ENCODE results near the gene TSPAN18. TPM values are rescaled to one million over a fixed set of nuclear protein-coding genes. Genes with fewer than 3 reads are reported as not detected.

Gene TSPAN18
- total RNA-seq, 1 experiment from 2014 or later = 1.8 TPM

GRCh38 chr11:44754876-44755555, 28.3 kb downstream of the TSPAN18 start:
- H4K20me1 ChIP-seq (ENCODE audit: insufficient read depth, low read depth, low read length) = no peaks in the 10 kb centered on the region
- no peak overlapping the region for H3K27ac ChIP-seq (ENCODE audit: low read length)
- no peaks in the 10 kb centered on the region for H3K36me3 ChIP-seq (ENCODE audit: insufficient read depth, low read length)
- H3K79me2 ChIP-seq (ENCODE audit: low read length) = no peaks in the 10 kb centered on the region
- H3K27me3 ChIP-seq (ENCODE audit: low read length) = 0 out of 2 replicates have a peak, but pooled peaks cover 6% of the 10 kb centered on the region
- no peaks in the 10 kb centered on the region for H3K9me2 ChIP-seq (replicated peaks; ENCODE audit: insufficient read depth, low read length)
- no peak overlapping the region for H3K4me2 ChIP-seq (ENCODE audit: low read depth, low read length, poor library complexity, severe bottlenecking)
- H3K4me1 ChIP-seq (ENCODE audit: low read length) = no peaks in the 10 kb centered on the region
- H3K9ac ChIP-seq (ENCODE audit: low read length) = no peak overlapping the region
- no peak overlapping the region for H2AFZ ChIP-seq (ENCODE audit: low read length)
- no peak for DNase-seq
- peaks cover 10% of the 10 kb centered on the region for H3K9me3 ChIP-seq (ENCODE audit: low read length)
- no peak overlapping the region for H3K4me3 ChIP-seq (ENCODE audit: low read length)

- Histone ChIP-seq H3K79me2 (ENCODE audit: low read length) (no peaks in the 10 kb centered on the region), H3K9ac (ENCODE audit: low read length) (no peak overlapping the region), H3K27me3 (ENCODE audit: low read length) (0 out of 2 replicates have a peak, but pooled peaks cover 6% of the 10 kb centered on the region), H3K9me2 (replicated peaks; ENCODE audit: insufficient read depth, low read length) (no peaks in the 10 kb centered on the region), H3K36me3 (ENCODE audit: insufficient read depth, low read length) (no peaks in the 10 kb centered on the region), H3K27ac (ENCODE audit: low read length) (no peak overlapping the region), H3K4me3 (ENCODE audit: low read length) (no peak overlapping the region), H3K9me3 (ENCODE audit: low read length) (peaks cover 10% of the 10 kb centered on the region), H2AFZ (ENCODE audit: low read length) (no peak overlapping the region), H3K4me2 (ENCODE audit: low read depth, low read length, poor library complexity, severe bottlenecking) (no peak overlapping the region), H4K20me1 (ENCODE audit: insufficient read depth, low read depth, low read length) (no peaks in the 10 kb centered on the region), H3K4me1 (ENCODE audit: low read length) (no peaks in the 10 kb centered on the region)
- no peak for DNase-seq
Measured at GRCh38 chr11:44755556-44756523, 29.1 kb downstream of the TSPAN18 start.

- no peak for DNase-seq
- no peak overlapping the region for H3K9ac ChIP-seq (ENCODE audit: low read length)
- 0 out of 2 replicates have a peak, but pooled peaks cover 6% of the 10 kb centered on the region for H3K27me3 ChIP-seq (ENCODE audit: low read length)
- no peaks in the 10 kb centered on the region for H3K4me1 ChIP-seq (ENCODE audit: low read length)
- peaks cover 10% of the 10 kb centered on the region for H3K9me3 ChIP-seq (ENCODE audit: low read length)
- no peaks in the 10 kb centered on the region for H3K36me3 ChIP-seq (ENCODE audit: insufficient read depth, low read length)
- H2AFZ ChIP-seq (ENCODE audit: low read length) = no peak overlapping the region
- no peaks in the 10 kb centered on the region for H3K9me2 ChIP-seq (replicated peaks; ENCODE audit: insufficient read depth, low read length)
- no peak overlapping the region for H3K4me2 ChIP-seq (ENCODE audit: low read depth, low read length, poor library complexity, severe bottlenecking)
- H3K27ac ChIP-seq (ENCODE audit: low read length) = no peak overlapping the region
- no peaks in the 10 kb centered on the region for H3K79me2 ChIP-seq (ENCODE audit: low read length)
- H4K20me1 ChIP-seq (ENCODE audit: insufficient read depth, low read depth, low read length) = no peaks in the 10 kb centered on the region
- no peak overlapping the region for H3K4me3 ChIP-seq (ENCODE audit: low read length)
Measured at GRCh38 chr11:44758983-44759382, 32.2 kb downstream of the TSPAN18 start.

- Histone ChIP-seq H3K9me3 (ENCODE audit: low read length) (peaks cover 10% of the 10 kb centered on the region), H3K79me2 (ENCODE audit: low read length) (no peaks in the 10 kb centered on the region), H3K36me3 (ENCODE audit: insufficient read depth, low read length) (no peaks in the 10 kb centered on the region), H3K27me3 (ENCODE audit: low read length) (0 out of 2 replicates have a peak, but pooled peaks cover 6% of the 10 kb centered on the region), H3K9ac (ENCODE audit: low read length) (no peak overlapping the region), H3K4me3 (ENCODE audit: low read length) (no peak overlapping the region), H3K9me2 (replicated peaks; ENCODE audit: insufficient read depth, low read length) (no peaks in the 10 kb centered on the region), H2AFZ (ENCODE audit: low read length) (no peak overlapping the region), H4K20me1 (ENCODE audit: insufficient read depth, low read depth, low read length) (no peaks in the 10 kb centered on the region), H3K4me1 (ENCODE audit: low read length) (no peaks in the 10 kb centered on the region), H3K27ac (ENCODE audit: low read length) (no peak overlapping the region), H3K4me2 (ENCODE audit: low read depth, low read length, poor library complexity, severe bottlenecking) (no peak overlapping the region)
- no peak for DNase-seq
Measured at GRCh38 chr11:44759743-44760476, 33.1 kb downstream of the TSPAN18 start.

GRCh38 chr11:44760477-44760872, 33.7 kb downstream of the TSPAN18 start:
- H3K4me3 ChIP-seq (ENCODE audit: low read length) = no peak overlapping the region
- H3K9me3 ChIP-seq (ENCODE audit: low read length) = peaks cover 10% of the 10 kb centered on the region
- no peak overlapping the region for H3K27ac ChIP-seq (ENCODE audit: low read length)
- no peak overlapping the region for H2AFZ ChIP-seq (ENCODE audit: low read length)
- H4K20me1 ChIP-seq (ENCODE audit: insufficient read depth, low read depth, low read length) = no peaks in the 10 kb centered on the region
- H3K9ac ChIP-seq (ENCODE audit: low read length) = no peak overlapping the region
- no peaks in the 10 kb centered on the region for H3K79me2 ChIP-seq (ENCODE audit: low read length)
- H3K4me1 ChIP-seq (ENCODE audit: low read length) = no peaks in the 10 kb centered on the region
- H3K4me2 ChIP-seq (ENCODE audit: low read depth, low read length, poor library complexity, severe bottlenecking) = no peak overlapping the region
- H3K36me3 ChIP-seq (ENCODE audit: insufficient read depth, low read length) = no peaks in the 10 kb centered on the region
- H3K9me2 ChIP-seq (replicated peaks; ENCODE audit: insufficient read depth, low read length) = no peaks in the 10 kb centered on the region
- H3K27me3 ChIP-seq (ENCODE audit: low read length) = 0 out of 2 replicates have a peak, but pooled peaks cover 6% of the 10 kb centered on the region
- no peak for DNase-seq

GRCh38 chr11:44760917-44761550, 34.3 kb downstream of the TSPAN18 start:
- peak; percentile 53 for DNase-seq
- 0 out of 2 replicates have a peak, but pooled peaks cover 6% of the 10 kb centered on the region for H3K27me3 ChIP-seq (ENCODE audit: low read length)
- no peak overlapping the region for H3K4me2 ChIP-seq (ENCODE audit: low read depth, low read length, poor library complexity, severe bottlenecking)
- H2AFZ ChIP-seq (ENCODE audit: low read length) = no peak overlapping the region
- H3K27ac ChIP-seq (ENCODE audit: low read length) = no peak overlapping the region
- H3K4me1 ChIP-seq (ENCODE audit: low read length) = no peaks in the 10 kb centered on the region
- no peak overlapping the region for H3K9ac ChIP-seq (ENCODE audit: low read length)
- H3K9me3 ChIP-seq (ENCODE audit: low read length) = peaks cover 10% of the 10 kb centered on the region
- H3K9me2 ChIP-seq (replicated peaks; ENCODE audit: insufficient read depth, low read length) = no peaks in the 10 kb centered on the region
- no peak overlapping the region for H3K4me3 ChIP-seq (ENCODE audit: low read length)
- no peaks in the 10 kb centered on the region for H3K79me2 ChIP-seq (ENCODE audit: low read length)
- no peaks in the 10 kb centered on the region for H4K20me1 ChIP-seq (ENCODE audit: insufficient read depth, low read depth, low read length)
- no peaks in the 10 kb centered on the region for H3K36me3 ChIP-seq (ENCODE audit: insufficient read depth, low read length)

GRCh38 chr11:44761551-44761961, 34.8 kb downstream of the TSPAN18 start:
- H3K9me2 ChIP-seq (replicated peaks; ENCODE audit: insufficient read depth, low read length) = no peaks in the 10 kb centered on the region
- H3K79me2 ChIP-seq (ENCODE audit: low read length) = no peaks in the 10 kb centered on the region
- 0 out of 2 replicates have a peak, but pooled peaks cover 6% of the 10 kb centered on the region for H3K27me3 ChIP-seq (ENCODE audit: low read length)
- H2AFZ ChIP-seq (ENCODE audit: low read length) = no peak overlapping the region
- H3K27ac ChIP-seq (ENCODE audit: low read length) = no peak overlapping the region
- H3K4me2 ChIP-seq (ENCODE audit: low read depth, low read length, poor library complexity, severe bottlenecking) = no peak overlapping the region
- no peak overlapping the region for H3K4me3 ChIP-seq (ENCODE audit: low read length)
- H3K36me3 ChIP-seq (ENCODE audit: insufficient read depth, low read length) = no peaks in the 10 kb centered on the region
- no peaks in the 10 kb centered on the region for H4K20me1 ChIP-seq (ENCODE audit: insufficient read depth, low read depth, low read length)
- peaks cover 10% of the 10 kb centered on the region for H3K9me3 ChIP-seq (ENCODE audit: low read length)
- no peak overlapping the region for H3K9ac ChIP-seq (ENCODE audit: low read length)
- no peak for DNase-seq
- H3K4me1 ChIP-seq (ENCODE audit: low read length) = no peaks in the 10 kb centered on the region

All from Karpas-422 (cell line).